HG03432 (cell line): Measurements from ENCODE around the gene IRAK2.
"Not testable (repeated sequence)": the region's sequence is repeated elsewhere in the genome, so short reads cannot be mapped to it uniquely, and the experiment has no call there.

Experiments
- ATAC-seq: cut with Tn5 transposase; IDR thresholded peaks from one replicate; pipeline ENCODE4 v1.9.1; 2021; ENCODE audit warnings: mild to moderate bottlenecking, moderate library complexity; ENCODE audit not compliant: unreplicated experiment

Gene IRAK2

DNA sequence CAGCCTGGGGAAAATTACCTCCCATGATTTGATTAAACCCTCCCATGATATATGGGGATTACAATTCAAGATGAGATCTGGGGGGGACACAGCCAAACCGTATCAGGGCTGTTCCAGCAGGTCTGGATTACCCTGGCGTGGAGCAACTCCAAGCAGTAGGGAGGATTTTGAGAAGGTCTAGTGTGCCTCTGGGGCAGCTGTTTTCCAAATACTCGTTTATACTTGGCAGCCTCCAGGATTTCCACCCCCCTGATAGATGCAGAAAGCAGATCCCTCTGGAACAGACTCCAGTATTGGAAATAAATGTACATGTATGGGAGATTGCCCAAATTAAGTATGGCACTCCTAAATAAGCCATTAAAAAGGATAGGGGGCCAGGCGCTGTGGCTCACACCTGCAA, 7.7 kb upstream of the IRAK2 start:
- ATAC-seq: no peak

DNA sequence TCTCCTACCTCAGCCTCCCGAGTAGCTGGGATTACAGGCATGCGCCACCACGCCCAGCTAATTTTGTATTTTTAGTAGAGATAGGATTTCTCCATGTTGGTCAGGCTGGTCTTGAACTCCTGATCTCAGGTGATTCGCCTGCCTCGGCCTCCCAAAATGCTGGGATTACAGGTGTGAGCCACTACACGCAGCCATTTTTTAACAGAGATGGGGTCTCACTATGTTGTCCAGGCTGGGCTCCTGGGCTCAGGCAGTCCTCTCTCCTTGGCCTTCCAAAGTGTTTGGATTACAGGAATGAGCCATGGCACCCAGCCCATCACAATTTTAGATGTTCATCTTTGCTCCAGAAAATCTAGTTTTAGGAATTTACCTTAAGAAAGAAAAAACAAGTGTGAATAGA, 6.2 kb upstream of the IRAK2 start:
- ATAC-seq: not testable (repeated sequence)

DNA sequence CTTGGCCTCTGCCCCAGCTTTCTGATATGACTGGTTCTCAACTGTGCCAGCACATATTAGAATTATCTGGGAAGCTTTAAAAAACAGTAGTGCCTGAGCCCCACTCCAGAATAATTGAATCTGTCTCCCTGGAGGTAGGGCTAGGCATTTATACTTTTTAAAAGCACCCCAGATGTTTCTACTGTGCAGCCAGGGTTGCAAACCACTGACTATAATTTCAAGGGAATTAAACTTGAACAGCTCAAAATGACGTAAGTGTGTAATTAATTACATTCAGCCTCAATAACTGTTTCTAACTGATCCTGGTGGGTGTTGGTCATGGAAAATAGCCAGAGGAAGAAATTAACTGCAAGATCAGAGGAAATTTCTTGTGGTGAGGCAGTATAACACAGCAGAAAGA, 4.4 kb upstream of the IRAK2 start:
- ATAC-seq: no peak

DNA sequence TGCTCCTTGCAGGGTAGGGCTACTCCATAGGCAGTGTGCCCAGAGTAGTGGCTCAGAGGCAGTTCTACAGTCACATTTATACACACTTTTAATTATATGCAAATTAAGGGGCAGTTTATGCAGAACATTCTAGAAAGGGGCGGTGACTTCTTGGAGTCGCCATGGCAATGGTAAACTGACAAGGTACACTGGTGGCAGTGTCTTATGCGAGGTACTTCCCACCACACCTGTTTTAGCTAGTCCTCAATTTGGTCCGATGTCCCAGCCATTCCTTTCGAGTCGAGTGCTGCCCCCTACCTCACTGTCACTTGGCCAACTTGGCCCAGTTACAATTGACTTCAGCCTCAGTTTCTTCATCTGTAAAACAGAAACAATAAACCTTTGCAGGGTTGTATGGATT, 3.8 kb upstream of the IRAK2 start:
- no peak for ATAC-seq

DNA sequence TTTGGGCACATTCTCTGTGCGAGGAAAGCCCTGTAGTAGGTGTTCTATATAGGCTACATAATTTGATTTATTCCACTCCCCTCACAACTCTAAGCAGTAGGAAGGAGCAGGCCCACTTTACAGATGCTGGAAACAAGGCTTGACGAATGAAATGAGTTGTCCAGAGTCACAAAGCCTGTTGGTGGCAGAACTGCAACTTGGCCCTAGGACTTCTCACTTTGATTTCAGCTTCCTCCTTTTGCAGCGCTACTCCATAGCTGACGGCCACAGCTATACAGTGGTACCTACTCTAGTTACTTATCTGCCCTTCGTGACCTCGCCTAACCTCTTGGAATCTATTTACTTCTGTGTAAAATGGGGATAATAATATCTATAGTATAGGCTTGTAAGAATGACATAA, 2.5 kb upstream of the IRAK2 start:
- ATAC-seq: no peak

DNA sequence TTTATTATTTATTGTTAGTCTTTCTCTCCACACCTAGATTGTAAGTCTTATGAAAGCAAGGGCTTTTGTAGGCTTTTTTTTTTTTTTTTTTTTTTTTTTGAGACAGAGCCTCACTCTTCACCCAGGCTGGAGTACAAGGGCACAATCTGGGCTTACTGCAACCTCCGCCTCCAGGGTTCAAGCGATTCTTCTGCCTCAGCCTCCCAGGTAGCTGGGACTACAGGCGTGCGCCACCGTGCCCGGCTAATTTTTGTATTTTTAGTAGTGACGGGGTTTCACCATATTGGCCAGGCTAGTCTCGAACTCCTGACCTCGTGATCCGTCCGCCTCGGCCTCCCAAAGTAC, 546 bp upstream of the IRAK2 start:
- not testable (repeated sequence) for ATAC-seq

DNA sequence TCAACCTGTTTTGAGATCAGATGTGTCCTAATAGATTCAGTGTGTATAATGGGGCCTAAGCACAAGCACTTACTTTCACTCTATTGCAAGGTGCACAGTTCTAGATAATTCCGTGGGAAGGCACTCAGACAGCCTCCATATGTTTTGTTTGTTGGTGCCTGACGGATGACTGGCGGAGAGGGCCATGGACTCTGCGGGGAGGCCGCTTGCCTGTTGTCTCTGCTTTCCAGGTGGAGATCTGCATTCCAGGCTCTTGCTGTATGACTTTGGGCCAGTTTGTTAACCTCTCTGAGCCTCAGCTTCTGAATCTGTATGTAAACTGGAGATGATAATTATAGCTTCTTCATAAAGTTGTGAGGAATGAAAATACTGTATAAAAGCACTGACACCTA, 1.5 kb downstream of the IRAK2 start:
- ATAC-seq: no peak

DNA sequence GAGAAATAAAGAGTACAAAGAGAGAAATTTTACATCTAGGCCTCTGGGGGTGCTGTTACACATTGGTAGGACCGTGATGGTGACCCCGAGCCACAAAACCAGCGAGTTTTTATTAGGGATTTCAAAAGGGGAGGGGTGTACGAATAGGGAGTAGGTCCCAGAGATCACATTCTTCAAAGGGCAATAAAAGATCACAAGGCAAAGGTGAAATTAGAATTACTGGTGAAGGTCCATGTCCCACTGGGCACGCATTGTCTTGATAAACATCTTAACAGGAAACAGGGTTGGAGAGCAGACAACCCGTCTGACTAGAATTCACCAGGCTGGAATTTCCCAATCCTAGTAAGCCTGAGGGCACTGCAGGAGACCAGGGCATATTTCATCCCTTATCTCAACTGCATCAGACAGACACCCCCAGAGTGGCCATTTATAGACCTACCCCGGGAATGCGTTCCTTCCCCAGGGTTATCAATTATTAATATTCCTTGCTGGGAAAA, 4.3 kb downstream of the IRAK2 start:
- no peak for ATAC-seq

DNA sequence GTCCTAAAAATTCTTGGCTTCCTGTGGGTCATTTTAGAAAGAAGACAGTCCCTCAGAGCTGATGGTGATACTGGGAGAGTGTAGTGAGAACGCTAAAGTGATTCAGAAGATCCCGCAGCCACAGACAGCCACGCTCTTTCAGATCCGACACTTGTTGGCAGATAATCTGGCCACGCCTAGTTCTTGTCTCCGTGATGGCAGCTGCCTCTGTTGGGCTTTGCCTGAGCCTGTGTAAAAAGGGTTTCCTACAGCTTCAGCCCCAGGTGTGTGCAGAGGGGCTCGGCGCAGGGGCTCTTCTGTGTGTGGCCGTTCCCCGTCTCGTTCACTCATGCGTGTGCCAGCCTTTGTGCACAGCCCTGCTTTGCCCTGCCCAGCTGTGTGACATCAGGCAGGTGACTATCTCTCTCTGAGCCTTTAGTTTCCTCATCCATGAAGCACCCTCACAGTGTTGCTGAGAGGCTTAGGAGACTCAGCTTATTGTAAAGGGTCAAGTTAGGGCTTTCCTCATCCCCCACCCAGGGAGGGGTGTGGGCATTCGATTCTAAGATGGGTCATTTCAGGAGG, 6.3 kb downstream of the IRAK2 start:
- ATAC-seq: no peak

DNA sequence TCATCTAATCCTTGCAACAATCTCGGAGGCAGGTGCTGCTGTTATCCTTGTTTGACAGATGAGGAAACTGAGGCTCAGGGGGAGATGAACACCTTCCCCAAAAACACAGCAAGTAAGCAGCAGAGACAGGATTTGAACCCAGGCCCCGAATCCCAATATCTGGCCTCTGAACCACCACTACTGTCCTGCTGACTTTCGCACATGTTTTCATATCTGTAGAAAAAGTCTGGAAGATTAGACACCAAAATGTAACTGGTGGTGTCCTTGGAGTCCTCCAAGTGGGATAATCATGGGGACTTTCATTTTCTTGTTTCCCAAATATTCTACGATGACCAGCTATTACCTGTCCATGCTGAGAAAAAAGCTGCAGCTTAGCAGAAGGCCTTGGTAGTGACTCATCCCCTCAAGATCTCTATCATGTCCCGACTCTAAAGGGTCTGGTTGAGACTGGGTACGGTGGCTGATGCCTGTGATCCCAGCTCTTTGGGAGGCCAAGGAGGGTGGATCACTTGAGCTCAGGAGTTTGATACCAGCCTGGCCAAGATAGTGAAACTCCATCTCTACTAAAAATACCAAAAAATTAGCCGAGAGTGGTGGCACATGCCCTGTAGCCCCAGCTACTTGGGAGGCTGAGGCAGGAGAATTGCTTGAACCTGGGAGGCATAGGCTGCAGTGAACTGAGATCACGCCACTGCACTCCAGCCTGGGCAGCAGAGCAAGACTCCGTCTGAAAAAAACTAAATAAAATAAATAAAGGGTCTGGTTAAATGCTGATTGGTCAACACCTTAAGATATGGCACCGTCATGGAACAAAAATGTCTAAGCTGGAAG, 8.6 kb downstream of the IRAK2 start:
- no peak for ATAC-seq

DNA sequence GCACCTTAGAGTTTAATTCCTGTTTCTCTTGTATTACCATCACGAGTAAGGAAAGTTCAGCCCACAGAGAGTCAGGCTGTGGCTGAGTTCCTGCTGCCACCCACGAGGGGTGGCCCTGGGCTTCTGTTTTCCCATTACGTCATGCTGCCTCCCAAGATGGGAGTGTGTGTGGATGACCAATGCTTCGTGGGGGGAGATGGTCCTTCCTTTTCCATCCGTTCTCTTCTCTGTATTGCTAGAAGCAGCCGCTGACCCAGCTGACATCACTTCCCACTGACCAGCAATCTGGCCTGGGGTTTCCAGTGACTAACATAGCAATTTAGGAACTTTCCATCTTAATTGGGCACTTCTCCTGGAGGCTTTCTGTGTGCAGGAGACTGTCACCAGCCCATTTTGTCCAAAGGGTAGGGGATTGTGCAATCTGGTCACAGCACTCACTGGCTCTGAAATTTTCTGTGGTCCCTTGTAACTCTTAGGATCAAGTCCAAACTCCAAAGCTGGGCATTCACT, 9.3 kb downstream of the IRAK2 start:
- no peak for ATAC-seq

DNA sequence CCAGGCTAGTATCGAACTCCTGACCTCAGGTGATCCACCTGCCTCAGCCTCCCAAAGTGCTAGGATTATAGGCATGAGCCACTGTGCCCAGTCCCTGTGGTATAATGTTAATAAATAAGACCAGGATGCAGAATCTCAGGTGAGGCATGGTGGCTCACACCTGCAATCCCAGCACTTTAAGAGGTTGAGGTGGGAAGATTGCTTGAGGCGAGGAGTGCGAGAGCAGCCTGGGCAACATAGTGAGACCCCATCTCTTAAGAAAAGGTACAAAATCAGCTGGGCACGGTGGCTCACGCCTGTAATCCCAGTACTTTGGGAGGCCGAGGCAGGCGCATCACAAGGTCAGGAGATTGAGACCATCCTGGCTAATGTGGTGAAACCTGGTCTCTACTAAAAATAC, 10.6 kb downstream of the IRAK2 start:
- ATAC-seq: not testable (repeated sequence)

DNA sequence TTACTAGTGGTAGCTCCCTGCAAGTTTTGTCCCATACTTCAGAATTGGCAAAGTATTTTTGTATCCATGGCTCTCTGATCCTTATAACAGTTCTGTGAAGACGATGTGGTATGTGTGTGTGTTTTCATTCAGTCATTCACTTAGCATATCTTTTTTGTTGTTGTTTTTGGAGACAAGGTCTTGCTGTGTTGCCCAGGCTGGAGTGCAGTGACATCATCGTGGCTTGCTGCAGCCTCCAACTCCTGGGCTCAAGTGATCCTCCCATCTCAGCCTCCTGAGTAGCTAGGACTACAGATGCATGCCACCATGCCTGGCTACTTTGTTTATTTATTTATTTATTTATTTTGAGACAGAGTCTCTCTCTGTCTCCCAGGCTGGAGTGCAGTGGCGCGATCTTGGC, 11.4 kb downstream of the IRAK2 start:
- ATAC-seq: not testable (repeated sequence)

DNA sequence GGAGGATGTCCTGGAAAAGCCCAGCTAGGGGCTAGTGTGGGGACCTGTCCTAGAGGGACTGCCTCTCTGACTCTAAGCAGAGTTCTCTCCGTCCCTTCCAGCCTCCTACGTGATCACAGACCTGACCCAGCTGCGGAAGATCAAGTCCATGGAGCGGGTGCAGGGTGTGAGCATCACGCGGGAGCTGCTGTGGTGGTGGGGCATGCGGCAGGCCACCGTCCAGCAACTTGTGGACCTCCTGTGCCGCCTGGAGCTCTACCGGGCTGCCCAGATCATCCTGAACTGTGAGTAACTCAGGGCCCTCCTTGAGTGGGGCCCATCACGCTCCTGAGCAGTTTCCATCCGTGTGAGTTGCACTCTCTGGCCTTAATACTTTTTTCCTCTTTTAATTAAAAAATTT, 13.0 kb downstream of the IRAK2 start:
- ATAC-seq: no peak

DNA sequence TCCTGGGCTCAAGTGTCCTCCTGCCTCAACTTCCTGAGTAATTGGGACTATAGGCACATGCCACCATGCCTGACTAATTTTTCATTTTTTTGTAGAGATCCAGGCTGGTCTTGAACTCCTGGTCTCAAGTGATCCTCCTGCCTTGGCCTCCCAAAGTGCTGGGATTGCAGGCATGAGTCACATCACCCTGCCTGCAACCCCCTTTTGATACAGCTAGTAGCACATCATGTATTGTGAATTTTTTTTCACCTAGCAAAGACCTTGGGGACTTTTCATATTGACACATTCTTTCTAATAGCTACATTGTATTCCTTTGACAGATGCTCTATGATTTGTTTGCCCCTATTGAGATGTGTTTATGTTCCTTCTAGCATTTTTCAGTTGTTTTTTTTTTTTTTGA, 14.2 kb downstream of the IRAK2 start:
- no peak for ATAC-seq

DNA sequence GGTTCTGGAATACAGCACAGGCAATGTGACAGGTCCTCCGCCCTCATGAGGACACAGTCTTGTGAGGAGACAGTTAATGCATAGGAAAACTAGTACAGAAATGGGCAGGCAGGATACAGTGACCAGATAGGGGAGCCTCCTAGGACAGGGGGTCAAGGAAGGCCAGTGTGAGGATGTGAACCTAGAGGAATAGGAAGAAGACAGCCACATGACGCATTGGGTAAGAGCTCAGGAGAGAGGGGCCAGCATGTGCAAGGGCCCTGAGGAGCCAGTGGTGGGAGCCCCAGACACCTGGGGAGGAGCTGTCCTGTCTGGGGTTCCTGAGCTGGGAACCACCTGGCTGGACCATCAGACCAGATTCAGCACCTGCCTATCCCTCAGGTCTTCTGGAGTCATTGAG, 15.6 kb downstream of the IRAK2 start:
- ATAC-seq: no peak

DNA sequence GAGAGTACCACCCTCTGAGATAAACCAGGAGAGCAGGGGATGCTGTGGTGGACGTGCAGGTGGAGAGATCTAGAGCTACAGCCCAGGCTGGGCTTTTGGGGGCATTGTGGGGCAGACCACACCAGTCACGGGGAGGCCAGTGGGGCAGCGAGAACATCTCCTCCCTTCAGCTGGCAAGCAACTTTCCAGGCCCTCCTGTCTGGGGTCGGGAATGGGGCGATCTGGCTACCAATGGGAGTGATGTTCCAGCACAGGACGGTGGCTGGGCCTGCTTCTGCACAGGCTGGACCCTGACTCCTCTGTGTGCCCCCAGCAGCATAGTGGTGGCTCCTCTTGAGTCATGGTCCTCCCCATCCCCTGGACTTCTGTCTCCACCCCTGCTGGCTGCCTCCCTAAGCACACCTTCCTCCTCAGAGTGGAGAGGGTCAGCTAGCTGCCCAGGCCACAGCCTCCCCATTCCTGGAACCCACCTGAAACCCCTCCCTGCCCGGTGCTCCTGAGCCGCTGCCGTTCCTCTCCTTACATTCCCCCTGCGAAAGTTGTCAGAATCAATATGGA, 16.1 kb downstream of the IRAK2 start:
- no peak for ATAC-seq

DNA sequence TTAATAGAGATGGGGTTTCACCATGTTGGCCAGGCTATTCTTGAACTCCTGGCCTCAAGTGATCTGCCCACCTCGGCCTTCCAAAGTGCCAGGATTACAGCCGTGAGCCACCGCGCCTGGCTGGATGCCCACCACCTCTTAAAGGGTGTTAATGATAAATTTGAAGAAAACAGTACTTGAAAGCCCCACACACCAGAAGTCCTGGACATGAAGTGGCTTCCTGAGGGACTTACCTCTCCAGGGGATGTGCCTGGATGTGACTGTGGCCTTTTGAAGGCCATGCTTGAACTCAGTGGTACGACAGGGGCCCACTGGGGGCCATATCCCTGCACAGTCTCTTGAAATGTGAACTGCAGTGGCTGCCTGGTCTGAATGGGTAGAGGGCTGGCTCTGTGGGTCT, 18.2 kb downstream of the IRAK2 start:
- no peak for ATAC-seq

DNA sequence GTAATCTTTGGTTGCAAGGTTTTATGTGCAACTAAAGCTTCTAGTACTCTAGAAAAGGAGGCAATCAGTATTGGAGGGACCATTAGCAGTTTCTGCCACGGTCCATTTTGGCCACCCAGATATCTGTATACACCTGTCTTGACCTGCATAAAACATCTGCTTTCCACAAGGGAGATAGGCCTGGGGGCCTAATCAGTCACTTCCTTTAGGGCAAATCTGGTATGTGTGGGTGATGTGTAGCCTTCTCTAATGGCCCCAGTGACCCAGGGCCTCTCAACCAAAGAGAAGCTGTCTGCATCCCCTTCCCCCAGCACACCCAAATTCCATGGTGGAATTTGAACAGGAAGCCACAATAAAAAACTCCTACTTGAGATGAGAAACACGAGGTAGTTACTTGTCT, 19.5 kb downstream of the IRAK2 start:
- no peak for ATAC-seq

DNA sequence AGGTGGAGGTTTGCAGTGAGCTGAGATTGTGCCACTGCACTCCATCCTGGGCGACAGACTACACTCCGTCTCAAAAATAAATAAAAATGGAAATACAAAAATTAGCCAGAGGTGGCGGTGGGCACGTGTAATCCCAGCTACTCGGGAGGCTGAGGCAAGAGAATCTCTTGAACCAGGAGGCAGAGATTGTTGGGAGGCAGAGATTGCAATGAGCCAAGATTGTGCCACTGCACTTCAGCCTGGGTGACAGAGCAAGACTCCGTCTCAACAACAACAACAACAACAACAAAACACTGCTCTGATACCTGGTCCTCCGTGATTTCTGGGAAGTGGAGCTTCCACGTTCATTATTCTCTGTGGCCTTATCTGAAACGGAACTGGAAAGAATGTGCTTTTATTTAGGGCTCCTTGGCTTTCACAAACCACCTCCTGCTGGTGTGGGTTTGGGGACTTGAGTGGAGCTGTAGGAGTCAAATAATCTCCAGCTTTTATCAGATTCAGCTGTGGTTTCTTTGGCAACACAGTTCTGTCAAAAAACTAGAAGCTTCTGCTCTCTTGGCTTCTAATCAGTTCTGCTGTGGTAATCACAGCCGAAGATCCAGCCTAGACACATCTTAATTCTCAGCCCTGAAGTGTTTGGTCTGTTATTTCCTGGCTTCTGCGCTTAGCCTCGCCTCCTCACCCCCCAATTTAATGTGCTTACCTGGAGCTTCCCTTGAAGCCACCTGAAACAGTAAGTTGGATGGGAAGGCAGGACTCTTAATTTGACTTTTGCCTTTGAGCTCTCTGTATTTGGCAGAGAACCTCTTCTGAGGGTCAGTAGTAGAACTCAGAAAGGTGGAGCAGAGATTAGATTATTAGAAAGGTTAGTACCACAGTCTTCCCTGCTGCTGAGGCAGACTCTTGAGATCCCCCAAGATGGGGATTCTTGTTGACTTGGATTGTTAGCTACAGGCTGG, 21.4 kb downstream of the IRAK2 start:
- ATAC-seq: no peak

DNA sequence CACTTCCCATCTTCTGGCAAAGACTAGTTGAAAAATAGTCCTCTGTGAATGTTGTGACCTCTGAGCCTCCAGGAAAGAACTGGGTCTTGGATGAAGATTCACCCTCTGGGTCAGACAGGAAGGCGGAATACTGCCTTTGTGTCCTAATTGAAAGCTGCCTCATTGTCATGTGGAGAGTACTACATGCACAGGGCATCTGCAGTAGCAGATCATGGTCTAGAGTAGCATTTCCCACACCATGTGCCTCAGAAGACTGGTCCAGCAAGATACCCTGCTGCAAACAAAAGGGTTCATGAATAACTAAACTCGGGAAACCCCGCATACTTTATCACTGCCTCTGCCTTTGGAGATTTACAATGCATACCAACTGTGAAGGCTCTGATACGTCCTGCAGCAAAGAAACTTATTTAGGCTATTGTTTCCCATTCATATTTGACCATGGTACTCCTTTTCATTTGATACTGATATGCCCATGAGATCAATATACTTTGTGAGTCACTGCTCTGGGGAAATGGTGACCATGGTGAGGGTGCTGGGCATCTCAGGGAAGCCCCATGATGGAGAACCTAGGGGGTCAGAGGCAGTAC, 22.7 kb downstream of the IRAK2 start:
- no peak for ATAC-seq
